PC-3 (cell line): ENCODE results near the gene ACTL7B.

ENCODE experiments used
- EZH2phosphoT487 ChIP-seq: fragments of 300-600 bp; sonication (generic); IDR thresholded peaks from 2 replicates; pipeline ENCODE4 v1.6.1; 2018; ENCODE audit warnings: mild to moderate bottlenecking, antibody characterized with exemption, low read length, borderline replicate concordance
- TF ChIP-seq, protein P1 (sequence below): fragments of 300-600 bp; sonication (generic); conservative IDR thresholded peaks from 2 replicates; pipeline ENCODE4 v1.5.1; 2017; ENCODE audit warnings: antibody characterized with exemption, low read depth, mild to moderate bottlenecking, low read length

DNA sequence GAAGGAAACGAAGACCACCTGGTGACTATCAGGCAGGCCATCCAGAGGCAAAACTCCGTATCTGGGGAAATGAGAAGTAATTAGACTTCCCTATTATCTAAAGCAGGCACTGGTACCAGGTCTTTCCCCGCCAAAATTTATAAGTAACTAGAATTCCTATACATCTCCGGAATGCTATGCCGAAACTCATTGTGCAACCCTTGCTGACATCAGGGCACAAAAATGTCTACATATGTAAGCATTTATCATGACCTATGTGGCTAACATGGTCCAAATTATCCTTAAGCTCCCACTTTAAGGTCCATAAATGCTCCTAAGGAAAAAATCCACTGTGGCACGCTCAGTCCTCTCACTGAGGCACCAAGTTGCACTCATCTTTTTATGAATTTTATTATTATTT lies 17.8 kb downstream of the ACTL7B start:
- TF ChIP-seq EZH2phosphoT487: no peak
- TF ChIP-seq, protein P1, sequence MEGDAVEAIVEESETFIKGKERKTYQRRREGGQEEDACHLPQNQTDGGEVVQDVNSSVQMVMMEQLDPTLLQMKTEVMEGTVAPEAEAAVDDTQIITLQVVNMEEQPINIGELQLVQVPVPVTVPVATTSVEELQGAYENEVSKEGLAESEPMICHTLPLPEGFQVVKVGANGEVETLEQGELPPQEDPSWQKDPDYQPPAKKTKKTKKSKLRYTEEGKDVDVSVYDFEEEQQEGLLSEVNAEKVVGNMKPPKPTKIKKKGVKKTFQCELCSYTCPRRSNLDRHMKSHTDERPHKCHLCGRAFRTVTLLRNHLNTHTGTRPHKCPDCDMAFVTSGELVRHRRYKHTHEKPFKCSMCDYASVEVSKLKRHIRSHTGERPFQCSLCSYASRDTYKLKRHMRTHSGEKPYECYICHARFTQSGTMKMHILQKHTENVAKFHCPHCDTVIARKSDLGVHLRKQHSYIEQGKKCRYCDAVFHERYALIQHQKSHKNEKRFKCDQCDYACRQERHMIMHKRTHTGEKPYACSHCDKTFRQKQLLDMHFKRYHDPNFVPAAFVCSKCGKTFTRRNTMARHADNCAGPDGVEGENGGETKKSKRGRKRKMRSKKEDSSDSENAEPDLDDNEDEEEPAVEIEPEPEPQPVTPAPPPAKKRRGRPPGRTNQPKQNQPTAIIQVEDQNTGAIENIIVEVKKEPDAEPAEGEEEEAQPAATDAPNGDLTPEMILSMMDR: no peak
